CD1c-positive myeloid dendritic cell (primary cell): ENCODE measurements around the gene GNAQ.
A peak's percentile ranks its signal among the peaks of the same experiment; 100 is the strongest.

Source experiments
- DNase-seq: peaks from one replicate; pipeline ENCODE4 v3.0.0-alpha.2; 2016; ENCODE audit errors: extremely low spot score

GNAQ gene

DNA sequence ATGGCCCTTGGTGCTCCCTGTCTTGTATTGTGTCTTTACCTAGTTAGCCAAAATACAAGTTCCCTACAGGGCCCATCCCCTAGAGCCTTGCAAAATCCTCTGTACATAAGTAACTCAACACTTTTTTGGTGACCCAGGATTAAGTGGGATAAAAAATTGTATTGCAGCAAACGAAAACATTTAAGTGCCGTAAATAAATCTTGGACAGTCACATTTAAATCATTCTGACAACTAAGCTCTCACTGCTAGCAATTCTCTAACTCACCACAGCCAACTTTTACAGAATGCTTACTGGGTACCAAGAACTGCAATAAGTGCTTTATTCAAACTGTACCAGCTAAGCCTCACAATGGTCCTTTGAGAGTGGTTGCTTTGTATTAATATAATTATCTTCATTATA lies 56.6 kb downstream of the GNAQ start:
- DNase-seq, result no peak

DNA sequence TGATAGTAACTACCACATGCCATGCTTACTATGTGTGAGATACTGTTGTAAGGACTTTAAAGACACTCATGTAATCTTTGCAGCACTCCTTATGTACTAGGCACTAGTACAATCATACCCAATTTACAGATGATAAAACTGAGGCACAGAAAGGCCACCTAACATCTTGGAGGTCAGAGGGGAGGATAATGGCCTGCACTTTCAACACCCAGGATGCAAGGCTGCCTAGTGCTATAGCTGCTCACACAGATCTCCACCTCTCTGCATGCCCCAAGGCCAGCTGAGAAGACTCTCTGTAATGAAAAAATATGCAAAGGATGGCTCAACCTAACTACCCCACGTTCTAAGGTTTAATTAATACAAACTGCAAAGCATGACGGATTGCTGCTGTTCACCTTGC lies 57.2 kb downstream of the GNAQ start:
- no peak for DNase-seq

DNA sequence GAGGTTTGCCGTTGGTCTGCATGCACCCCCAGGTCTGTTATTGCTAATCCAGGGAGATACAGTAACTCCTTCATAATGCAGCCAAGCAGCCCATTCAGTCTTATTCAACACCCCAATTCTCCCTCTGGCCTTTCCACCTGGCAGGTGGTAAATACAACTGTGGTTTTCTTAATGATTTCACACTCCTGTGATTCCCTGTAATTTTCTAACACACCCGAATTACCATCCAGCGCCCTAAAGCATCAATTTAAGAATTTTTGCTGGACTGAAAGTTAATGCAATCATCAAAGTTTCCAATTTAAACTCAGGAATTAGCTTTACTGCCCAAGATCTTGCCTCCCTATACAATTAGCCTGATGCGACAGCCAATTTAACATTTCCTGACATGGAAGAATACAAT lies 62.5 kb downstream of the GNAQ start:
- no peak for DNase-seq

DNA sequence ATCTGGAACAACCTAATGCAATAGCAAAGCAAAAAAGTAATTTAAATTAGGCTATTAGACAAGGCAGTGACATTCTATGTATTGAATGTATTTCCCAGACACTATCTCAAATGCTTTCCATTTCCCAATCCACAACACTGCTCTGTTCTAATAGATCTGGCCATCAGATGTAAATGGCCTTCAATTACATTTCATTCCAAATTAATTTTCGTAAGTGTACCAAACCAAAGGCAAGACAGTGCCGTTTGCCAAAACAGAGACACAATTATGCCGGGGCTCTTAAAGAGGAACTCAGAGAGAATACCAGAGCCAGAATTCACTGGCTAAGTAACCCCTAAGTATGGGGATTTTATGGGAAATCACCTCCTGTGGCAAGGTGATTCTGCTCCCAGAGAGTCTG lies 63.1 kb downstream of the GNAQ start:
- DNase-seq, result no peak

DNA sequence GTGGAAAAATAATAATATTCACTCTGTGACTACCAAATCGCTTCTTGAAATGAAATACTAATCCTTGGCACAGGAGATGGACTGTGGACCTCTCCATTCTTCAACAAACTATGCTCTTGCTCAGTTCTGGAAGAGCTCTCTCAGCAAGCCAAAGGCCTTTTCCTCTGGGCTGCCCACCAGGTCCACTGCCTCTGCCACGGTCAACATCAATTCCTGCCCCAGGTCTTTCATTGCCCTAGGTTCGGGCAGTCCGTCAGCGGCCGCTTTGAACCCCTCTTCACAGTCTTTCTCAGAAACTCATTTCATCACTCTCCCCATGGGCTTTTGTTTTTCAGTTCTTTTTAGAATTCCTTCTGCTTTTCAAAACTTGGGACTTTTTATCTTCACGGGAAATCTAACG lies 64.9 kb downstream of the GNAQ start:
- no peak for DNase-seq

GRCh38 chr9:77965445-77966123 lies 66.0 kb downstream of the GNAQ start:
- no peak for DNase-seq

GRCh38 chr9:77964258-77964657 lies 67.4 kb downstream of the GNAQ start:
- no peak for DNase-seq

- no peak for DNase-seq
These were observed 70.1 kb downstream of the GNAQ start for GRCh38 chr9:77961541-77961940.

- no peak for DNase-seq
These were observed 71.1 kb downstream of the GNAQ start for GRCh38 chr9:77960356-77961153.

GRCh38 chr9:77959803-77960202 lies 71.8 kb downstream of the GNAQ start:
- no peak for DNase-seq

- DNase-seq, result no peak
These were observed 74.0 kb downstream of the GNAQ start for GRCh38 chr9:77957652-77958051.

DNA sequence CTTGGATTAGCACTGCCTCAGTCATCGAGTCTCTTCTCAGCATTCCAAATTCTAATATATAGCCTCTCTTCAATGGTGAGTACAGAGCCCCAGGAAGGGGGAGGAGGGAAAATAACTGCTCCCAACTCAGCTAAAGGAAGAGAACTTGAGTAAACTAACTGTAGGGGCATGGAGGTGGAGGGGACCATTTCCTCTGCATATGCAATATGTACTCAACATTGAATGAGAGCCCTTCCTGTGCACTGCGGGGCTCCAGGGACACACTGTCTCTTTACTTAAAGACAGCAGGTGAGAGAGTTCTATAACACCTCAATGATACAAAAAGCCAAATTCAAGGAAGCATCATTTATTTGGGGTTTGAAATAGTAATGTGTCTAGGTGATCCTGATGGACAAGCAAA lies 75.1 kb downstream of the GNAQ start:
- DNase-seq, result no peak

DNA sequence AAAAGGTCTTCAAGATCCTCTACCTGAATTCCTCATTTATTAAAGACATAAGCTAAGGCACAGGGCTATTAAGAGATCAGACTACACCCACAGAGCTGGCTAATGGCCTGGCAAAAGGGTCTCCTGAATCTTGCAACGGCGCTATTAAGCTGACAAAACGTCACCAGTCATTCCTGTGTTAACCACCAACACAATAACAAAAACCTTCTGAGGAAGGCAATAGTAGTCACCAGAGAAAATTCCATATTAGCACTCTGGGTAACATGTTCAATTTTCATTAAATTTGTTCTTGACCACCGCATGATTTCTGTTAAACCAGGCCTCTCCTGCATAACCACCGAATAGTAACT lies 77.0 kb downstream of the GNAQ start:
- DNase-seq, result no peak

DNA sequence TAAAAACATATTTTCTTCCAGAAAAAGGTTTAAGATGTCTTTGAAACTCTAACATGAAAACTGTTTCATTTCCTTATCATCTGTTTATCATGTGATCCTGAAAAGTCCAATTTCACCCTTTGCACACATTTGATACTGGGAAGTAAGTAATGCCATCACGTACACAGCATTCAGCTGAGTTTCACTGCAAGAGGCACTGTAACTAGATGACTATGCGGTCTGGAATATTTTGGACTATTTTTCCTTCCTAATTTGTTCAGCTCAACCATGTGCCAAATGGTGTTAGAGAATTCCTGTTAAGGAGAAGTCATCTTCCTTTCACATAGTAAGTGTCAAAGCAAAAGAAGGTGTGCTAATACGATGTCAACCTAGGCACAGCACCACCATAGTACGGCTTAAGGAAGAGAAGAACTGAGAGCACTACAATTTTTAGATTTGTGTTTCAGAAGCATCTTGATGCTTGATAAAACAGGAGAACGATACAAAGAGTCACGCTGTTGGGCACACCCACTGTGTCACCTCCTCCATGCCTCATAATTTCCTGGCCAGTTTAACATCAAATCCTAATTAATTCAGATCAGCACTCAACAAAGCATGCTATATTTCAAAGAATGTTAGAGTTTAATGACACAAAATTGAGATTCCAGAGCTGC lies 77.5 kb downstream of the GNAQ start:
- peak; percentile 82 for DNase-seq

GRCh38 chr9:77953590-77953989 lies 78.0 kb downstream of the GNAQ start:
- DNase-seq, result peak; percentile 37

- DNase-seq, result no peak
These were observed 78.8 kb downstream of the GNAQ start for GRCh38 chr9:77952635-77953328.

DNA sequence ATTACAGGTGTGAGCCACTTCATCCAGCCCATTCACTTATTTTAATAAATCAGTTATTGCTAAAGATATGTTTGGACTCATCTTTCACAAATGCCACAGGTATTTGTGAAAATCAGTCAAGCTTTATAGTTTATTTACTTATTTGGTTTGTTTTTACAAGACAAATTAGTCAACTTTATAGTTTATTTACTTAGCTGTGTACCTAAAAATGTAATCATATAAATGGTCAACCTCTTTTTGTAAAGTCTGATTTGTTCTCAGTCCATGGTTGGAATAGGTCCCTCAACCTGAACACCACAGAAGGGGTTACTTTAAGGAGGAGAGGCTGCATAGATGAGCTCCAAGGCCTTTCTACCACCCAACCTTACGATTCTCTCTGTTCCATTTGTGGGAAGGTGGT lies 80.2 kb downstream of the GNAQ start:
- no peak for DNase-seq

- peak; percentile 56 for DNase-seq
These were observed 81.7 kb downstream of the GNAQ start for GRCh38 chr9:77949751-77950436.

GRCh38 chr9:77947651-77948050 lies 84.0 kb downstream of the GNAQ start:
- DNase-seq, result no peak

GRCh38 chr9:77946969-77947620 lies 84.5 kb downstream of the GNAQ start:
- DNase-seq, result peak; percentile 51

DNA sequence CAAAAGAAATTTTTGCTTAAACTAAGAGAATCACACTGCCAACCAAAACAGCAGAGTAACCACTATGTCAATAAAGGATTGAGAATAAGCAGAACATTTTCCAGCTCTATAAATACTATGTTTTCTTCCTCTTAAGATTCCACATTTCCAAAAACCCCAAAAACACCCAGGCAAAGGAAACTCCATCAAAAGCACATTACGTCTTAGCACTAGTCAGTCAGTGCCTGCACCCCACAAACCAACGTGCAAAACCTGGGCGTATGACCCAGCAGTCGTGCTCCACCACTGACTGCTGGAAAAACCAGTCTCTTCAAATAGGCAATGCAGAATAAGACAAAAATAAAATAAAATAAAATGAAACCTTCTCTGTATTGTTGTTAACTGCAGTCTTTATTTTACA lies 85.3 kb downstream of the GNAQ start:
- DNase-seq, result no peak
